Ishikawa (cell line): Measurements from ENCODE around the gene HOXA13.

ENCODE experiments used
- CEBPB ChIP-seq: IDR thresholded peaks from 2 replicates; pipeline ENCODE4 v1.6.1; 2012
- CREB1 ChIP-seq: IDR thresholded peaks from 2 replicates; pipeline ENCODE4 v1.6.1; 2012; ENCODE audit warnings: low read depth
- EGR1 ChIP-seq: IDR thresholded peaks from 2 replicates; pipeline ENCODE4 v1.6.1; 2012
- EP300 ChIP-seq: IDR thresholded peaks from 2 replicates; pipeline ENCODE4 v1.6.1; 2012; ENCODE audit warnings: borderline replicate concordance
- FOXM1 ChIP-seq: IDR thresholded peaks from 2 replicates; pipeline ENCODE4 v1.6.1; 2012; ENCODE audit warnings: low read depth, borderline replicate concordance
- NFIC ChIP-seq: IDR thresholded peaks from 2 replicates; pipeline ENCODE4 v1.6.1; 2012
- RAD21 ChIP-seq: IDR thresholded peaks from 2 replicates; pipeline ENCODE4 v1.6.1; 2012; ENCODE audit warnings: low read depth
- TAF1 ChIP-seq: IDR thresholded peaks from 2 replicates; pipeline ENCODE4 v1.6.1; 2012; ENCODE audit warnings: low read depth, mild to moderate bottlenecking
- TCF12 ChIP-seq: IDR thresholded peaks from 2 replicates; pipeline ENCODE4 v1.6.1; 2012; ENCODE audit warnings: low read depth
- TEAD4 ChIP-seq: IDR thresholded peaks from 2 replicates; pipeline ENCODE4 v1.6.1; 2012
- YY1 ChIP-seq: IDR thresholded peaks from 2 replicates; pipeline ENCODE4 v1.6.1; 2012; ENCODE audit warnings: low read depth
- ZBTB7A ChIP-seq: IDR thresholded peaks from 2 replicates; pipeline ENCODE4 v1.6.1; 2012; ENCODE audit warnings: low read depth
- TF ChIP-seq, protein P1 (sequence below): IDR thresholded peaks from 2 replicates; pipeline ENCODE4 v1.6.1; 2012; ENCODE audit warnings: low read depth, mild to moderate bottlenecking
- TF ChIP-seq, protein P2 (sequence below): IDR thresholded peaks from 2 replicates; pipeline ENCODE4 v1.6.1; 2012
- TF ChIP-seq, protein P3 (sequence below): IDR thresholded peaks from 2 replicates; pipeline ENCODE4 v1.6.1; 2012

Gene HOXA13

DNA sequence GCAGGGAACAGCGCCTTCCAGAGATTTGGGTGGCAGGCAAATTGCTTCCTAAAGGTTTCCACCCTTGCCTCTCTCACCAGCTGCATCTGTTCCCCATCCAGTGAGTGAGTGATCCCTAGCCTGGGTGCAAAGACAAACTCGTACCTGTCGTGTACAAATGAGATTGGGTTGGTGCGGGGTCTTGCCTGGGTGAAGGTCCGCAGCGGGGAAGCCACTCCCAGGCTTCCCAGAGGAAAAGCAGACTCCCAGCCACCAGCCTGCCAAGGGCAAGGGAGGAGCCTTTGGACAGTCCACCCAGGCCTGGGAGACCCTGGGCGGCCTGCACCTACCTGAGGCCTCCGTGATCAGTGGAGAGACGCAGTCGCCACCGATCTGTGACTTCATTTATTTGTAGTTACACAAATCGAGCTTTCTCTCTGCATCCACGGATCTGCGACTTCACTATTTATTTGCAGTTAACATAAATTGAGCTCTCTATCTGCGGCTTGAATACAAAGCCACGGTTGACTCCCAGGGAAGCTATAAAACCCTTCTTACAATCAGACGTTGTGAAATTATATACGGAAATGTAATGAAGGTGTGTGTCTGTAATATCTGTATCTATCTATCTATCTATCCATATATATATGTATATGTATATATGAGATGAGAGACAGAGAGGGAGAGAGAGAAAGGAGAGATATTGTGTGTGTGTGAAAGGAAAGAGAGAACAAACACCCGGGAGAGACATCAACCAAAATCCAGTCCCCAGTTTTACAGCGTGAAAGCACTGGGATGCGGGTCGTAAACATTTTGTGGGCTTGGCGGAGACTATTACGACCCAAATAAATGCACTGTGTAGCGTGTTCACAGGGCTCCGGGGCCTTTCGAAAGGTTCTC, 40.4 kb downstream of the HOXA13 start:
- TF ChIP-seq, protein P1, sequence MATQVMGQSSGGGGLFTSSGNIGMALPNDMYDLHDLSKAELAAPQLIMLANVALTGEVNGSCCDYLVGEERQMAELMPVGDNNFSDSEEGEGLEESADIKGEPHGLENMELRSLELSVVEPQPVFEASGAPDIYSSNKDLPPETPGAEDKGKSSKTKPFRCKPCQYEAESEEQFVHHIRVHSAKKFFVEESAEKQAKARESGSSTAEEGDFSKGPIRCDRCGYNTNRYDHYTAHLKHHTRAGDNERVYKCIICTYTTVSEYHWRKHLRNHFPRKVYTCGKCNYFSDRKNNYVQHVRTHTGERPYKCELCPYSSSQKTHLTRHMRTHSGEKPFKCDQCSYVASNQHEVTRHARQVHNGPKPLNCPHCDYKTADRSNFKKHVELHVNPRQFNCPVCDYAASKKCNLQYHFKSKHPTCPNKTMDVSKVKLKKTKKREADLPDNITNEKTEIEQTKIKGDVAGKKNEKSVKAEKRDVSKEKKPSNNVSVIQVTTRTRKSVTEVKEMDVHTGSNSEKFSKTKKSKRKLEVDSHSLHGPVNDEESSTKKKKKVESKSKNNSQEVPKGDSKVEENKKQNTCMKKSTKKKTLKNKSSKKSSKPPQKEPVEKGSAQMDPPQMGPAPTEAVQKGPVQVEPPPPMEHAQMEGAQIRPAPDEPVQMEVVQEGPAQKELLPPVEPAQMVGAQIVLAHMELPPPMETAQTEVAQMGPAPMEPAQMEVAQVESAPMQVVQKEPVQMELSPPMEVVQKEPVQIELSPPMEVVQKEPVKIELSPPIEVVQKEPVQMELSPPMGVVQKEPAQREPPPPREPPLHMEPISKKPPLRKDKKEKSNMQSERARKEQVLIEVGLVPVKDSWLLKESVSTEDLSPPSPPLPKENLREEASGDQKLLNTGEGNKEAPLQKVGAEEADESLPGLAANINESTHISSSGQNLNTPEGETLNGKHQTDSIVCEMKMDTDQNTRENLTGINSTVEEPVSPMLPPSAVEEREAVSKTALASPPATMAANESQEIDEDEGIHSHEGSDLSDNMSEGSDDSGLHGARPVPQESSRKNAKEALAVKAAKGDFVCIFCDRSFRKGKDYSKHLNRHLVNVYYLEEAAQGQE, result no peak
- no peak for TF ChIP-seq ZBTB7A
- no peak for TF ChIP-seq TCF12
- TF ChIP-seq EP300, result no peak
- no peak for TF ChIP-seq EGR1
- no peak for TF ChIP-seq CREB1
- no peak for TF ChIP-seq NFIC

DNA sequence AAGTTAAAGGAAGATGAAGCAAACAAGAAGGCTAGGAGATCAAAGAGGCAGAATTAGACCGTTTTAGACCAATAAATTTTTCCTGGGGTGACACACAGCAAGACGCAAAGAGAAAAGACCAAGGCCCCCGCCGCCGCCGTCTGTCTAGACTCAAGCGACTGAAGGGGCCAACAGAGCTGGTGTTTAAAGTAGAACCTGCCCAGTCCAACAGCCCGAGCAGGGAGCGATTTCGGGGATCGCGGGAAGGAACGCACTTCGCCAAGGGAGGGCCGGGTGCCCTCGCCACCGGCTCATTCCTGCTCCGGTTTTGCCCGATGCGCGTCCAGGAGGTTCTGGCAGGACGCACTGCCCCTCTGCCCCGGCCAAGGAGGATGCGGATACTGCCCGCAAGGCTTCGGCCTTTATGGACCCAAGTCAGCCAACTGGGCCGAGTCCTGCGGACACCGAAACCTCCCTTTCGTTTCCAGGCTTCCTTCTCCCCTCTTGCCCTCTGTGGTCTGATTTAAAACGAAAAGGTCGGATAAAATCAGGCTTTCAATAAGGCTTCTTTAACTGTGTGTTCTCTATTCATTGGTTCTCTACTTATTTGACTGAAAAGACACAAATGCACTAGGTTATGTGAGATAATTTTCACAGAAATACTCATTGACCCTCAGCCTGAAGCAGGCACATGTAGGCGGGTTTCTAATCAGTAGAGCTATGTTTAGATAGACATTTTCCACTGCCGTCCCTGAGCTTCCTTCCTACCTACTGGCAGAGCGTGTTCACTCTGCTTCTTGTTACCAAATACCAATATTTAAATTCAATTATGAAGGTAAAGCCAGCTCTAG, 41.2 kb downstream of the HOXA13 start:
- no peak for TF ChIP-seq FOXM1
- TF ChIP-seq EGR1, result no peak
- no peak for TF ChIP-seq NFIC
- no peak for TF ChIP-seq RAD21

DNA sequence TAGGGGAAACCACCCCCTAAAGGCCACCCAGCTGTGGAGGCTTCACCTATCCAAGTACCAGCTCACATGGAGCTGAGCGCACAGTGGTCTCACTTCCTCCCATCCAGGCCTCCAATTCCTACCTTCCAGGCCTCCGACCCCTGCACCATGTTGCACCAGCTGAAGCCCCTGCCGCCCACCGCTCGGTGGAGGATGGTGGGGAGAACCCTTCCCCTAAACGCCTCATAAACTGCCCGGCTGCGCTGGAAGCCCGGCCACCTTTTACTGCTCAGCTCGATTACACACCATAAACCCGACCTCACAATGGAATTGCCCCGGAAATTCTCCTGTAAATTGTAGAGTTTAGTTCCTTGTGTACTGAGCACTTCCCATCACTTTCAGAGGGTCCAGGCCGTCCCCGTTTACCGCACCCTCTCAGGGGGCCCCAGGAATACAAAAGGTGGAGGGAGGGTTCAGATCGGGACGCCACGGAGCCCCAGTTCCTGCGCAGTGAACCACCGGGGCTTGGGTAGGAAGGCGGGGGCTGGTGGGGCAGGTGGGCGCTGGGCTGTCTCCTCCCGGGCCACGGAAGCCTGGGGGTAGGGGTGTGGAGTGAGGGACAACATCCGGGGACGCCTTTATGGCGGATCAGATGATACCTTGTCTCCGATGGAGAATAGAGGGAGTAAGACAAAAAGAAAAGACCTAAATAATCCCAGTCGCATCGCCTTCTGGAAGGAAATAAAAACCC, 42.0 kb downstream of the HOXA13 start:
- TF ChIP-seq TEAD4 (no peak), CEBPB (no peak), TCF12 (no peak), NFIC (no peak)
- TF ChIP-seq, protein P1, result no peak

DNA sequence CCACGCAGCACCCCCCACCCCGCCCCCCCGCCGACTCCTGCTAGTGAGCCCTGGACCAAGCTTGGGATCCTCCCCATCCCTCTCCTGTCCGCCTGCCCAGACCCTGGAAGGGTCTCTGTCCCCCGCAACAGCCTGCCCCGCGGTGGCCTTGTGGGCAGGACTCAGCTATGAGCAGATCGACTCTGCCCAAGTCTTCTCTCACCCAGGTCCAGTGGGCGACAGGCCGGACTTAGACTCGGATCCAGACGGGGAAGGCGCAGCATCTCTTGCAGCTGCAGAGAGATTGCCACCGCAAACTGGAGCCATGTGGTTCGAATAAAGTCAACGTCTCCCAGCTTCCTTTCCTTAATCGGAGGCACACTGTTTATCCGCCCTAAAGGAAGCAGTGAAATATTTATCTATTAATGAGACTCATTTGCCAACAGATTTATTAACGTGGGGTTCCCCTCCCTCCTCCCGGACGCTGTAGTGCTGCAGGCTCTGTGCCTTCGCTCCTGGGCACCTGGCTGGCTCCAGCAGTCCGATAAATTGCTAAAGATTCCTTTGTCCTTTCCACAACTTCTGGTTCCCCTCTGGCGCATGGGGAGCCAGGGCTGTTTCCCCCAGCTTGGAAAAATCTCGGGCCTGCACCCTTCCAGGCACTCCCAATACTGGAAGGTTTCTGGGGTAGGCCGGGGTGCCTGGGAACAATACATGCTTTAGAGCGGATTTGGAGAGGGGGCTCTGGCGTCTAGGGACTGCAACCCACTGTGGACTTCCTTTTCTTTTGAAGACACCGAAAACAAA, 42.8 kb downstream of the HOXA13 start:
- TF ChIP-seq RAD21 (no peak), CREB1 (no peak), NFIC (no peak), FOXM1 (no peak), TAF1 (no peak), TCF12 (no peak), ZBTB7A (no peak), TEAD4 (no peak), YY1 (no peak), EGR1 (no peak), CEBPB (no peak), EP300 (no peak)
- TF ChIP-seq, protein P2, sequence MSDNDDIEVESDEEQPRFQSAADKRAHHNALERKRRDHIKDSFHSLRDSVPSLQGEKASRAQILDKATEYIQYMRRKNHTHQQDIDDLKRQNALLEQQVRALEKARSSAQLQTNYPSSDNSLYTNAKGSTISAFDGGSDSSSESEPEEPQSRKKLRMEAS, result no peak
- TF ChIP-seq, protein P3, sequence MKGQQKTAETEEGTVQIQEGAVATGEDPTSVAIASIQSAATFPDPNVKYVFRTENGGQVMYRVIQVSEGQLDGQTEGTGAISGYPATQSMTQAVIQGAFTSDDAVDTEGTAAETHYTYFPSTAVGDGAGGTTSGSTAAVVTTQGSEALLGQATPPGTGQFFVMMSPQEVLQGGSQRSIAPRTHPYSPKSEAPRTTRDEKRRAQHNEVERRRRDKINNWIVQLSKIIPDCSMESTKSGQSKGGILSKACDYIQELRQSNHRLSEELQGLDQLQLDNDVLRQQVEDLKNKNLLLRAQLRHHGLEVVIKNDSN, result no peak
- TF ChIP-seq, protein P1, result no peak
